GM18951 (cell line): ENCODE results near the gene PLK3.

Source experiments
- POLR2A ChIP-seq: IDR thresholded peaks from 4 replicates; pipeline ENCODE4 v1.6.1; 2011; ENCODE audit warnings: mild to moderate bottlenecking; ENCODE audit not compliant: insufficient read length, insufficient read depth; ENCODE audit errors: extremely low read depth
- in situ Hi-C: fragments of 300-500 bp; cut with MboI; formaldehyde crosslinking; loops from one replicate; pipeline ENCODE4 v1.12.0; 2022; ENCODE audit warnings: low sequenced_read_pairs, mixed read lengths, inconsistent platforms; ENCODE audit not compliant: unreplicated experiment

Gene PLK3

GRCh38 chr1:44808063-44808937 lies 8.1 kb downstream of the PLK3 start, which contains the start of gene BTBD19:
BTBD19 (plus strand) TSS chr1:44808523; CDS start chr1:44808821, 298 bp downstream.
- TF ChIP-seq POLR2A: no peak

GRCh38 chr1:44808938-44809917 lies 9.1 kb downstream of the PLK3 start:
- in situ Hi-C loops: loop anchor here (25.0 kb wide), 1 partner anchor 678 kb away; the partner anchor contains the start of gene TESK2
- no peak for TF ChIP-seq POLR2A

More at GRCh38 chr1:44808063-44808937, 8.1 kb downstream of the PLK3 start, which contains the start of gene BTBD19:
- in situ Hi-C loops: loop anchor here (25.0 kb wide), 1 partner anchor 679 kb away; the partner anchor contains the start of gene TESK2

GRCh38 chr1:44810101-44810761 lies 10.1 kb downstream of the PLK3 start:
- TF ChIP-seq POLR2A: no peak
- in situ Hi-C loops: loop anchor here (25.0 kb wide), 1 partner anchor 677 kb away; the partner anchor contains the start of gene TESK2

GRCh38 chr1:44810762-44811105 lies 10.6 kb downstream of the PLK3 start:
- in situ Hi-C loops: loop anchor here (25.0 kb wide), 1 partner anchor 677 kb away; the partner anchor contains the start of gene TESK2

GRCh38 chr1:44811234-44811633 lies 11.1 kb downstream of the PLK3 start:
- in situ Hi-C loops: loop anchor here (25.0 kb wide), 1 partner anchor 676 kb away; the partner anchor contains the start of gene TESK2
- no peak for TF ChIP-seq POLR2A

- no peak for TF ChIP-seq POLR2A
- in situ Hi-C loops: loop anchor here (25.0 kb wide), 1 partner anchor 674 kb away; the partner anchor contains the start of gene TESK2
These were observed 12.8 kb downstream of the PLK3 start for GRCh38 chr1:44812822-44813543.

GRCh38 chr1:44815926-44816325 lies 15.7 kb downstream of the PLK3 start:
- in situ Hi-C loops: loop anchor here (25.0 kb wide), 1 partner anchor 671 kb away; the partner anchor contains the start of gene TESK2

- in situ Hi-C loops: loop anchor here (25.0 kb wide), 1 partner anchor 670 kb away; the partner anchor contains the start of gene TESK2
- no peak for TF ChIP-seq POLR2A
These were observed 17.1 kb downstream of the PLK3 start for GRCh38 chr1:44817307-44817706.

GRCh38 chr1:44817771-44818495 lies 17.8 kb downstream of the PLK3 start:
- no peak for TF ChIP-seq POLR2A
- in situ Hi-C loops: loop anchor here (25.0 kb wide), 1 partner anchor 669 kb away; the partner anchor contains the start of gene TESK2

GRCh38 chr1:44819196-44819607 lies 19.0 kb downstream of the PLK3 start:
- in situ Hi-C loops: loop anchor here (25.0 kb wide), 1 partner anchor 668 kb away; the partner anchor contains the start of gene TESK2
- TF ChIP-seq POLR2A: no peak
